ENCODE data around the gene RTEL1. TPM values are rescaled to one million over a fixed set of nuclear protein-coding genes. Genes with fewer than 3 reads are reported as not detected.

The RTEL1 gene
- total RNA-seq, 1 donor from 2014 or later: 4.7 TPM

GRCh38 chr20:63699466-63700198 is 41.5 kb downstream of the RTEL1 start:
- Histone ChIP-seq H3K9me3 (ENCODE audit: control insufficient read depth in 3 of 3, low read length in 3 of 3) (no peaks in the 10 kb centered on the region), H3K4me3 (ENCODE audit: low read length in 3 of 3) (no peak overlapping the region), H3K27ac (ENCODE audit: low read depth, low read length) (peak overlapping the region; percentile 72)

GRCh38 chr20:63700199-63701050 is 42.3 kb downstream of the RTEL1 start:
- H3K27ac ChIP-seq (ENCODE audit: low read depth, low read length): peak overlapping the region; percentile 72
- peaks cover 29 to 43% (median 39%) of the 10 kb centered on the region in 3 donors for H3K4me1 ChIP-seq (ENCODE audit: control insufficient read depth in 3 of 3, insufficient read depth in 3 of 3, low read length in 3 of 3)
- peaks cover 21 to 28% (median 26%) of the 10 kb centered on the region in 3 donors for H3K36me3 ChIP-seq (ENCODE audit: control insufficient read depth in 3 of 3, insufficient read depth in 3 of 3, low read length in 3 of 3)

More at GRCh38 chr20:63699466-63700198, 41.5 kb downstream of the RTEL1 start:
- Histone ChIP-seq H3K36me3 (ENCODE audit: control insufficient read depth in 3 of 3, insufficient read depth in 3 of 3, low read length in 3 of 3) (peaks cover 13 to 22% (median 21%) of the 10 kb centered on the region in 3 donors), H3K4me1 (ENCODE audit: control insufficient read depth in 3 of 3, insufficient read depth in 3 of 3, low read length in 3 of 3) (peaks cover 29 to 45% (median 41%) of the 10 kb centered on the region in 3 donors), H3K27me3 (ENCODE audit: control insufficient read depth in 3 of 3, insufficient read depth in 3 of 3, low read length in 3 of 3) (no peaks in the 10 kb centered on the region), H3K9ac (ENCODE audit: low read depth in 1 of 3, low read length in 3 of 3) (peak overlapping the region in 2 of 3 donors; percentile 45 to 50)

GRCh38 chr20:63701051-63701328 is 42.9 kb downstream of the RTEL1 start:
- peaks cover 30 to 40% (median 35%) of the 10 kb centered on the region in 3 donors for H3K4me1 ChIP-seq (ENCODE audit: control insufficient read depth in 3 of 3, insufficient read depth in 3 of 3, low read length in 3 of 3)
- peaks cover 26 to 32% (median 31%) of the 10 kb centered on the region in 3 donors for H3K36me3 ChIP-seq (ENCODE audit: control insufficient read depth in 3 of 3, insufficient read depth in 3 of 3, low read length in 3 of 3)
- H3K27ac ChIP-seq (ENCODE audit: low read depth, low read length): no peak overlapping the region
- no peak overlapping the region for H3K9ac ChIP-seq (ENCODE audit: low read depth in 1 of 3, low read length in 3 of 3)
- H3K4me3 ChIP-seq (ENCODE audit: low read length in 3 of 3): no peak overlapping the region
- H3K27me3 ChIP-seq (ENCODE audit: control insufficient read depth in 3 of 3, insufficient read depth in 3 of 3, low read length in 3 of 3): no peaks in the 10 kb centered on the region
- no peaks in the 10 kb centered on the region for H3K9me3 ChIP-seq (ENCODE audit: control insufficient read depth in 3 of 3, low read length in 3 of 3)

More at GRCh38 chr20:63700199-63701050, 42.3 kb downstream of the RTEL1 start:
- H3K9me3 ChIP-seq (ENCODE audit: control insufficient read depth in 3 of 3, low read length in 3 of 3): no peaks in the 10 kb centered on the region
- peak overlapping the region in 1 of 3 donors; percentile 16 for H3K9ac ChIP-seq (ENCODE audit: low read depth in 1 of 3, low read length in 3 of 3)
- H3K27me3 ChIP-seq (ENCODE audit: control insufficient read depth in 3 of 3, insufficient read depth in 3 of 3, low read length in 3 of 3): no peaks in the 10 kb centered on the region
- no peak overlapping the region for H3K4me3 ChIP-seq (ENCODE audit: low read length in 3 of 3)

- no peaks in the 10 kb centered on the region for H3K9me3 ChIP-seq (ENCODE audit: control insufficient read depth in 3 of 3, low read length in 3 of 3)
- H3K4me1 ChIP-seq (ENCODE audit: control insufficient read depth in 3 of 3, insufficient read depth in 3 of 3, low read length in 3 of 3): peaks cover 35 to 41% (median 37%) of the 10 kb centered on the region in 3 donors
- H3K36me3 ChIP-seq (ENCODE audit: control insufficient read depth in 3 of 3, insufficient read depth in 3 of 3, low read length in 3 of 3): peaks cover 31 to 36% (median 36%) of the 10 kb centered on the region in 3 donors
- H3K27me3 ChIP-seq (ENCODE audit: control insufficient read depth in 3 of 3, insufficient read depth in 3 of 3, low read length in 3 of 3): no peaks in the 10 kb centered on the region
- H3K4me3 ChIP-seq (ENCODE audit: low read length in 3 of 3): no peak overlapping the region
- H3K27ac ChIP-seq (ENCODE audit: low read depth, low read length): no peak overlapping the region
- no peak overlapping the region for H3K9ac ChIP-seq (ENCODE audit: low read depth in 1 of 3, low read length in 3 of 3)
These were observed 43.4 kb downstream of the RTEL1 start for GRCh38 chr20:63701329-63702035.

- no peak overlapping the region for H3K9ac ChIP-seq (ENCODE audit: low read depth in 1 of 3, low read length in 3 of 3)
- H3K9me3 ChIP-seq (ENCODE audit: control insufficient read depth in 3 of 3, low read length in 3 of 3): no peaks in the 10 kb centered on the region
- H3K4me1 ChIP-seq (ENCODE audit: control insufficient read depth in 3 of 3, insufficient read depth in 3 of 3, low read length in 3 of 3): peaks cover 35 to 41% (median 37%) of the 10 kb centered on the region in 3 donors
- H3K4me3 ChIP-seq (ENCODE audit: low read length in 3 of 3): no peak overlapping the region
- peaks cover 31 to 41% (median 37%) of the 10 kb centered on the region in 3 donors for H3K36me3 ChIP-seq (ENCODE audit: control insufficient read depth in 3 of 3, insufficient read depth in 3 of 3, low read length in 3 of 3)
- H3K27me3 ChIP-seq (ENCODE audit: control insufficient read depth in 3 of 3, insufficient read depth in 3 of 3, low read length in 3 of 3): no peaks in the 10 kb centered on the region
- no peak overlapping the region for H3K27ac ChIP-seq (ENCODE audit: low read depth, low read length)
These were observed 44.0 kb downstream of the RTEL1 start for GRCh38 chr20:63702036-63702665.

- no peak overlapping the region for H3K27ac ChIP-seq (ENCODE audit: low read depth, low read length)
- H3K36me3 ChIP-seq (ENCODE audit: control insufficient read depth in 3 of 3, insufficient read depth in 3 of 3, low read length in 3 of 3): peaks cover 31 to 41% (median 37%) of the 10 kb centered on the region in 3 donors
- H3K27me3 ChIP-seq (ENCODE audit: control insufficient read depth in 3 of 3, insufficient read depth in 3 of 3, low read length in 3 of 3): no peaks in the 10 kb centered on the region
- peaks cover 27 to 37% (median 31%) of the 10 kb centered on the region in 3 donors for H3K4me1 ChIP-seq (ENCODE audit: control insufficient read depth in 3 of 3, insufficient read depth in 3 of 3, low read length in 3 of 3)
- no peak overlapping the region for H3K4me3 ChIP-seq (ENCODE audit: low read length in 3 of 3)
- no peaks in the 10 kb centered on the region for H3K9me3 ChIP-seq (ENCODE audit: control insufficient read depth in 3 of 3, low read length in 3 of 3)
- H3K9ac ChIP-seq (ENCODE audit: low read depth in 1 of 3, low read length in 3 of 3): no peak overlapping the region
These were observed 44.8 kb downstream of the RTEL1 start for GRCh38 chr20:63702751-63703470.

GRCh38 chr20:63703471-63703975 is 45.4 kb downstream of the RTEL1 start:
- Histone ChIP-seq H3K36me3 (ENCODE audit: control insufficient read depth in 3 of 3, insufficient read depth in 3 of 3, low read length in 3 of 3) (peaks cover 31 to 41% (median 37%) of the 10 kb centered on the region in 3 donors), H3K27me3 (ENCODE audit: control insufficient read depth in 3 of 3, insufficient read depth in 3 of 3, low read length in 3 of 3) (no peaks in the 10 kb centered on the region), H3K9me3 (ENCODE audit: control insufficient read depth in 3 of 3, low read length in 3 of 3) (no peaks in the 10 kb centered on the region), H3K4me1 (ENCODE audit: control insufficient read depth in 3 of 3, insufficient read depth in 3 of 3, low read length in 3 of 3) (peaks cover 24 to 34% (median 30%) of the 10 kb centered on the region in 3 donors), H3K4me3 (ENCODE audit: low read length in 3 of 3) (no peak overlapping the region), H3K27ac (ENCODE audit: low read depth, low read length) (no peak overlapping the region), H3K9ac (ENCODE audit: low read depth in 1 of 3, low read length in 3 of 3) (no peak overlapping the region)

GRCh38 chr20:63703976-63704748 is 46.0 kb downstream of the RTEL1 start:
- H3K9me3 ChIP-seq (ENCODE audit: control insufficient read depth in 3 of 3, low read length in 3 of 3): no peaks in the 10 kb centered on the region
- no peaks in the 10 kb centered on the region for H3K27me3 ChIP-seq (ENCODE audit: control insufficient read depth in 3 of 3, insufficient read depth in 3 of 3, low read length in 3 of 3)
- H3K4me1 ChIP-seq (ENCODE audit: control insufficient read depth in 3 of 3, insufficient read depth in 3 of 3, low read length in 3 of 3): peaks cover 24 to 34% (median 30%) of the 10 kb centered on the region in 3 donors
- H3K9ac ChIP-seq (ENCODE audit: low read depth in 1 of 3, low read length in 3 of 3): peak overlapping the region in 1 of 3 donors; percentile 23
- no peak overlapping the region for H3K27ac ChIP-seq (ENCODE audit: low read depth, low read length)
- no peak overlapping the region for H3K4me3 ChIP-seq (ENCODE audit: low read length in 3 of 3)
- peaks cover 37 to 45% (median 37%) of the 10 kb centered on the region in 3 donors for H3K36me3 ChIP-seq (ENCODE audit: control insufficient read depth in 3 of 3, insufficient read depth in 3 of 3, low read length in 3 of 3)

Data from skeletal muscle tissue (tissue), 4 donors.